GM18526 (cell line): ENCODE results near the gene COL26A1.

Experiments used
- POLR2A ChIP-seq: IDR thresholded peaks from 3 replicates; pipeline ENCODE4 v1.6.1; 2011; ENCODE audit not compliant: insufficient read length; ENCODE audit errors: extremely low read depth

The COL26A1 gene

GRCh38 chr7:101362334-101363195 lies at the start of gene COL26A1:
TSS of gene COL26A1 (plus strand) at chr7:101362875. CDS start at chr7:101363033, 158 bp downstream.
- no peak for TF ChIP-seq POLR2A

DNA sequence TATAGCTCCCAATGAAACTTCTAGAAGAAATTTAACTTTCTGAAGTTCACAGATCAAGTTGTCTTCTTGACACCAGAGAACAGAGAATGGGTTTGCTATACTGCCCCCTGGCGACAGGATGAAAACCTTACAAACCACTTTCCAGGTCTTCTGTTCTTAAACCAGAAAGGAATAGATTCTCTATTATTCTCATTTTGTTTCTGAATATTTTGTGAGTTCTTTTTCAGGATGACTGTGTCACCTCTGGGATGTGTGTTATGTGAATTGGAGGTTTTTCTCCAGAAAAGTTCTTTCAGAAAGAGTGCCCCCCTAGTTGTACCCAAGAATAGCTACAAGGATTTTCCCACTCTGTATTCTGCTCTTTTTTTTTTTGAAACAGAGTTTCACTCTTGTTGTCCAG lies 47.3 kb upstream of the COL26A1 start:
- no peak for TF ChIP-seq POLR2A

DNA sequence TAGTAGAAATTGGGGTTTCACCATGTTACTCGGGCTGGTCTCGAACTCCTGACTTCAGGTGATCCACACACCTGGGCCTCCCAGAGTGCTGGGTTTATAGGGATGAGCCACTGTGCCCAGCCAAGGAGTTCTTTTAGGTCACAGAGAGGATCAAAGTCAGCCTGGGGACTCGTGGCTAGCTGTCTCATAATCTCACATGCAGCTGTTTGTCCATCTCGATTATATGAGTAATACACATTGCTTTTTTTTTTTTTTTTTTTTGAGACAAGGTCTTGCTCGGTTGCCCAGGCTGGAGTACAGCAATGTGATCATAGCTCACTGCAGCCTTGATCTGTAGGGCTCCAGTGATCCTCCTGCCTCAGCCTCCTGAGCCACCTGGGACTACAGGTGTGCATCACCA lies 43.3 kb upstream of the COL26A1 start:
- no peak for TF ChIP-seq POLR2A

DNA sequence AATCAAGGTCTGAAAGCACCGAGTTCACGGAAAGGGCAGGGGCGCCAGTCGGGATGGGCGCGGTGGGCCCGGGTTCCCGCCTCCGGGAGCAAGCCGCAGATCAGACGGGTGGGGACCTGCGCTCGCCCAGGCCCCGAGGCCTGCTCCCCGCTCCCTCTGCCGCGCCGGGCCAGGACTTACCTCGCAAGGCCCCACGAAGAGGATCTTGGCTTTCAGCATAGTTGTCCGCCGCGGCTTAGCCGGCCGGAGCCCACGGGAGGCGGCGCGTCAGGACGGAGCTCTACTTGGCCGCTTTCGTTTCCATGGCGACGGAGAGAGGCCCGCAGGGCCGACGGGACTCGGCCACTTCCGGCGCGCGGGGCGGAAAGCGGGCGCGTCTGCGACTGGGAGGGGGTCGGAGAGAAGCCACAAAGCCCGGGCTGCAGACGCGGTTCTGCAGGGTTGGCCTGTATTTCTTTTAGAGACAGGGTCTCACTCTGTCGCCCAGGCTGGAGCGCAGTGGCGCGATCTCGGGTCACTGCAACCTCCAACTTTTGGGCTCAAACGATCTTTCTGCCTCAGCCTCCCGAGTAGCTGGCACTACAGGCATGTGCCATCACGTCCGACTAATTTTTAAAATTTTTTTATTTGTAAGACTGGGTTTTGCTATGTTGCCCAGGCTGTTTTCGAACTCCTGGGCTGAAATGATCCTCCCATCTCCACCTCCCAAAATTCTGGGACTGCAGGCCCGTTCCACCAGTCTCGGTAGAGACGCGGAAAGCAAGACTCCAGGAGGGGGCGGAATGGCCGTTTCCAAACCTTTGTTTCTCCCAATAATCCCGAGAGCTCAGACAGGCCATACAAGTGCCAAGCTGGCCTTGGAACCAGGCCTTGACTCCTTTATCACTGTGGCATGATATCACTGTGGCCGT lies 40.9 kb upstream of the COL26A1 start, which contains the start of gene IFT22:
IFT22 (minus strand) TSS at position 322 of the 911 bp plus-strand sequence; CDS start at position 219, 103 bp downstream.
- peak; percentile 69 for TF ChIP-seq POLR2A

DNA sequence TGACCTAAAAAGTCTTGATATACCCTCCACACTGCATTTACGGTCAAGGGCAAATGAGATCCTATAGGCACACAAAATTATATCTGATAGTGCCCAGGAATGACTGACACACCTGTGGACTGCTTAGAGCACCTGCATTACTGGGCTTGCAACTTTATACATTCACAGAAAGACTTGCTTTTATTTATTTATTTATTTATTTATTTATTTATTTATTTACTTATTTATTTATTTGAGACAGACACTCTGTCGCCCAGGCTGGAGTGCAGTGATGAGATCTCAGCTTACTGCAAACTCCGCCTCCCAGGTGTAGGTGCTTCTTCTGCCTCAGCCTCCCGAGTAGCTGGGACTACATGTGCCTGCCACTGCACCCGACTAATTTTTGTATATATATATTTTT lies 34.5 kb upstream of the COL26A1 start:
- no peak for TF ChIP-seq POLR2A

- TF ChIP-seq POLR2A, result no peak
Observed at GRCh38 chr7:101330011-101330484, 32.6 kb upstream of the COL26A1 start.

DNA sequence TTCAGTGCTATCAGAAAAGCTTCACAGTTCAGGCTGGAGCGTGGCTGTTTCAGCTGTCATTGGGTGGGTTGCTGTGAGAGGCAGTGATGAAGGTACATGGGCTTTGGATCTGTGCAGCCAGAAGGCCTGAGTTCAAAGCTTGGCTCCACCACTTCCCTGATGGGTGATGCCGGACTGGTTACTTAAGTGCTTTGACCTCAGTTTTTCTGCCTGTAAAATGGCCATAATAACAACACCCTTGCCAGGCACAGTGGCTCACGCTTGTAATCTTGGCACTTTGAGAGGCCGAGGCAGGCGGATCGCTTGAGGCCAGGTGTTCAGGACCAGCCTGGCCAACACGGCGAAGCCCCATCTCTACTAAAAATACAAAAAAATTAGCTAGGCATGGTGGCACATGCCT lies 30.6 kb upstream of the COL26A1 start:
- TF ChIP-seq POLR2A, result no peak

GRCh38 chr7:101333912-101334311 lies 28.8 kb upstream of the COL26A1 start:
- TF ChIP-seq POLR2A, result no peak

GRCh38 chr7:101340379-101340778 lies 22.3 kb upstream of the COL26A1 start:
- no peak for TF ChIP-seq POLR2A

- no peak for TF ChIP-seq POLR2A
Observed at GRCh38 chr7:101342892-101343291, 19.8 kb upstream of the COL26A1 start.

GRCh38 chr7:101347477-101347876 lies 15.2 kb upstream of the COL26A1 start:
- no peak for TF ChIP-seq POLR2A

GRCh38 chr7:101352920-101353308 lies 9.8 kb upstream of the COL26A1 start:
- no peak for TF ChIP-seq POLR2A

- TF ChIP-seq POLR2A, result no peak
Observed at GRCh38 chr7:101357433-101357832, 5.2 kb upstream of the COL26A1 start.

DNA sequence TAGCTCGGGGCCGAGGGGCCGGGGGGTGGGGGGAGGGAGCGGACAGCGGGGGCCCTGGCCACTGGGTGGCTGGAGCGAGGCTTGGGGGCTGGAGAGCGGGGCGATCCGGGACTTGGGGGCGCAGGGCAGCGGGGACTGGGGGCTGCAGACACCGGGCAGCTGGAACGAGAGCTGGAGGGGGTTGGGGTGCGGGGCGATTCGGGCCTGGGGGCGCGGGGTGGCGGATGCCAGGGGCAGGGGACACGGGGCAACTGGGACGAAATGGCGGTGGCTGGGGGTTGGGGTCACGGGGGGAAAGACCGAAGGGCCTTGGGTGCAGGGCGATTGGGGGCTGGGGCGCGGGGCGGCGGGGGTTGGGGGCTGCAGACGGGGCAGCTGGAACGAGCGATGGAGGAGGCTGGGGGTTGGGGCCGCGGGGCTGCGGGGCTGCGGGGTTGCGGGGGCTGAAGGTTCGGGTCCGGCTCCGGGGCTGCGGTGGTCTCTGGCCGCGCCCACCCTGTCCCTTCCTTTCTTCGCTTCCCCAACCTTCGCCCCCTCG lies 590 bp downstream of the COL26A1 start:
- no peak for TF ChIP-seq POLR2A

DNA sequence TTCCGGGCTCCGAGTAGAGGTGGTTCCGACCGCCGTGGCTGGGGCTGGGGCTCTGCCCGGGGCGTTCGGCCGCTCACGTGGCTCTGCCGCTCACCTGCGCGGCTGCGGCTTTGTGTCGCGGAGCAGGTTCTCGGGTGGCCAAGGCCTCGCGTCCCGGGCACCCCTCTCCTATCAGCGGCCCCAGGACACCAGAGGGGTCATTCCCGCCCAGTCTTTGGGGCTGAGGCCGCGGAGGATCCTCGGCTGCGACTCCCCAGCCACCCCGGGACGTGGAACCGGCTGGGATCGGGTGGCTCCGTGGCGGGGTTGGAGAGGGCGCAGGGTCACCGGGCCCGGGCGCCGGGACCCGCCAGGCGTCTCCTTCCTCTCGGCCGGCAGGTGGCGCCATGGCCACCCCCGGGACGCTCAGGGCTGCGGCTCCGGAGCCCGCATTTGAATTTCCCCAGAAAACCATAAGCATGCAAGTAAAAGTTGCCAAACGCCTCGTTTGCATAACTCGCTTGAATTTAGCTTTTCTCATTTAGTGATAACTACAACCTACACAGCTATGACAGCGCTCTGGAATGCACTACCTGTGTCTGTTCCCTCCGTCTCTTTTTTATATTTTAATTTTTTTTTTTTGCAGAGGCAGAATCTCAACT lies 1.2 kb downstream of the COL26A1 start:
- TF ChIP-seq POLR2A, result no peak
